ENCODE measurements around the gene RASAL2. TPM values are rescaled to one million over a fixed set of nuclear protein-coding genes. Genes with fewer than 3 reads are reported as not detected.

Gene RASAL2
- total and polyA plus RNA-seq, 12 donors: 2.4 to 31.5 (median 15.0) TPM

- Histone ChIP-seq H3K4me3 (no peak overlapping the region), H3K4me1 (replicated peaks in 1 of 2) (no peaks in the 10 kb centered on the region), H3K27me3 (no peaks in the 10 kb centered on the region), H3K9me3 (replicated peaks in 1 of 3) (no peaks in the 10 kb centered on the region), H3K27ac (no peak overlapping the region), H3K36me3 (replicated peaks in 1 of 2) (no peaks in the 10 kb centered on the region)
- intact Hi-C loops (cut with DNase I): no loop called here
- no peak for DNase-seq
- TF ChIP-seq POLR2A (IDR thresholded peaks at IDR 0.05) (no peak), CTCF (IDR thresholded peaks at IDR 0.05) (no peak)
- WGBS, 4 donors: 84 to 98% (median 88%) methylated on average over 3 of the region's 3 CpGs
Measured at GRCh38 chr1:178335426-178335825, 241.5 kb downstream of the RASAL2 start.

GRCh38 chr1:178337091-178337706 lies 243.3 kb downstream of the RASAL2 start:
- DNase-seq: no peak
- H3K36me3 ChIP-seq (replicated peaks in 1 of 2): no peaks in the 10 kb centered on the region
- no peaks in the 10 kb centered on the region for H3K9me3 ChIP-seq (replicated peaks in 1 of 3)
- intact Hi-C loops (cut with DNase I): no loop called here
- no peaks in the 10 kb centered on the region for H3K4me1 ChIP-seq (replicated peaks in 1 of 2)
- no peak overlapping the region for H3K4me3 ChIP-seq
- H3K27ac ChIP-seq: no peak overlapping the region
- TF ChIP-seq POLR2A (IDR thresholded peaks at IDR 0.05): no peak
- no peak for TF ChIP-seq CTCF (IDR thresholded peaks at IDR 0.05)
- no peaks in the 10 kb centered on the region for H3K27me3 ChIP-seq

GRCh38 chr1:178339834-178340233 lies 245.9 kb downstream of the RASAL2 start:
- Histone ChIP-seq H3K4me3 (no peak overlapping the region), H3K4me1 (replicated peaks in 1 of 2) (peaks cover 5 to 13% of the 10 kb centered on the region in 2 donors)
- WGBS, 4 donors: 60 to 76% (median 67%) methylated on average over 1 of the region's 1 CpG

GRCh38 chr1:178341261-178341956 lies 247.5 kb downstream of the RASAL2 start:
- DNase-seq: peak in 6 of 7 donors; percentile 30 to 66 (median 48)
- intact Hi-C loops (cut with DNase I): no loop called here
- Histone ChIP-seq H3K36me3 (replicated peaks in 1 of 2) (no peaks in the 10 kb centered on the region), H3K9me3 (replicated peaks in 1 of 3) (no peaks in the 10 kb centered on the region), H3K27ac (no peak overlapping the region), H3K27me3 (no peaks in the 10 kb centered on the region), H3K4me3 (peak overlapping the region in 1 of 4 donors; percentile 3), H3K4me1 (replicated peaks in 1 of 2) (peaks cover 5 to 16% of the 10 kb centered on the region in 2 donors)
- 54 to 59% (median 56%) methylated on average over 10 of the region's 10 CpGs for WGBS, 4 donors
- TF ChIP-seq POLR2A (IDR thresholded peaks at IDR 0.05) (peak in 1 of 2 donors; percentile 42), CTCF (IDR thresholded peaks at IDR 0.05) (no peak)

More at GRCh38 chr1:178339834-178340233, 245.9 kb downstream of the RASAL2 start:
- Histone ChIP-seq H3K27ac (no peak overlapping the region), H3K27me3 (no peaks in the 10 kb centered on the region), H3K36me3 (replicated peaks in 1 of 2) (no peaks in the 10 kb centered on the region), H3K9me3 (replicated peaks in 1 of 3) (no peaks in the 10 kb centered on the region)
- DNase-seq: no peak
- TF ChIP-seq CTCF (IDR thresholded peaks at IDR 0.05): no peak
- intact Hi-C loops (cut with DNase I): no loop called here

Measured in adrenal gland (tissue), 12 donors.